Measurements from ENCODE around the gene DDX41.

DNA sequence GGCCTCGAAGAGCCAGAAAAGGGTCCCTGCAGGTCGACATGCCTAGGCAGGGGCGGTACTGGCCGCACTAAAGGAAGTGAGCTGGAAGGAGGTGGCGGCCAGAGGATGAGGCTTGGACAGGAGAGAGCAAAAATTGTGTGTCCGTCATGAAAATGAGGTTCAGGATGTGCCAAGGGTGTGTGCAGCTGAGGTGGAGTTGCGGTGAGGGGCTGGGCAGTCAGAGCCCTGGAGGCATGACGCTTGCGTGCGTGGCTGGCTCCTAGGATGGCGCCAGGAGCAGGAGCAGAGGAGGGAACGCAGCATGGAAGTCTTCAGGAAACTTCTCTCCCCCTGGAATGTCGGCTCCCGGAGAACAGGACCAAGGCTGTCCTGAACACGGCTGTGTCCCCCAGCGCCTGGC lies 13.9 kb downstream of the DDX41 start:
- TF ChIP-seq, protein P1, sequence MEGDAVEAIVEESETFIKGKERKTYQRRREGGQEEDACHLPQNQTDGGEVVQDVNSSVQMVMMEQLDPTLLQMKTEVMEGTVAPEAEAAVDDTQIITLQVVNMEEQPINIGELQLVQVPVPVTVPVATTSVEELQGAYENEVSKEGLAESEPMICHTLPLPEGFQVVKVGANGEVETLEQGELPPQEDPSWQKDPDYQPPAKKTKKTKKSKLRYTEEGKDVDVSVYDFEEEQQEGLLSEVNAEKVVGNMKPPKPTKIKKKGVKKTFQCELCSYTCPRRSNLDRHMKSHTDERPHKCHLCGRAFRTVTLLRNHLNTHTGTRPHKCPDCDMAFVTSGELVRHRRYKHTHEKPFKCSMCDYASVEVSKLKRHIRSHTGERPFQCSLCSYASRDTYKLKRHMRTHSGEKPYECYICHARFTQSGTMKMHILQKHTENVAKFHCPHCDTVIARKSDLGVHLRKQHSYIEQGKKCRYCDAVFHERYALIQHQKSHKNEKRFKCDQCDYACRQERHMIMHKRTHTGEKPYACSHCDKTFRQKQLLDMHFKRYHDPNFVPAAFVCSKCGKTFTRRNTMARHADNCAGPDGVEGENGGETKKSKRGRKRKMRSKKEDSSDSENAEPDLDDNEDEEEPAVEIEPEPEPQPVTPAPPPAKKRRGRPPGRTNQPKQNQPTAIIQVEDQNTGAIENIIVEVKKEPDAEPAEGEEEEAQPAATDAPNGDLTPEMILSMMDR (IDR thresholded peaks at IDR 0.05; ENCODE audit: low read length): no peak
- no peak for TF ChIP-seq EZH2 (IDR thresholded peaks at IDR 0.05; ENCODE audit: borderline replicate concordance, low read length)

Data from OCI-LY1 (cell line).